Endothelial cell of umbilical vein (primary cell): ENCODE measurements around the gene TBX21.

Experiments
- CTCF ChIP-seq, 2 donors: IDR thresholded peaks; 1 replicate in 1 of 2; 2 replicates in 1 of 2; pipeline ENCODE4 v1.5.1; 2011; ENCODE audit warnings: low read length in 2 of 2, mild to moderate bottlenecking in 2 of 2, moderate library complexity in 2 of 2, control low read depth in 1 of 2, inconsistent platforms in 1 of 2, low read depth in 1 of 2; ENCODE audit not compliant: insufficient read depth in 1 of 2; ENCODE audit errors: extremely low read depth in 1 of 2
- EZH2 ChIP-seq: IDR thresholded peaks from 2 replicates; pipeline ENCODE4 v1.6.1; 2012; ENCODE audit warnings: borderline replicate concordance, low read depth, mild to moderate bottlenecking, moderate library complexity, low read length, inconsistent platforms; ENCODE audit not compliant: severe bottlenecking
- MYC ChIP-seq: IDR thresholded peaks from one replicate; pipeline ENCODE4 v1.6.1; 2011; ENCODE audit warnings: mild to moderate bottlenecking, low read depth, low read length
- POLR2A ChIP-seq: IDR thresholded peaks from 2 replicates; pipeline ENCODE4 v1.6.1; 2012; ENCODE audit warnings: low read depth, mild to moderate bottlenecking, control low read depth, low read length

- no peak for TF ChIP-seq EZH2
- TF ChIP-seq CTCF (IDR thresholded peaks at IDR 0.05; ENCODE audit: extremely low read depth in 1 of 2, insufficient read depth in 1 of 2, low read depth in 1 of 2, low read length in 2 of 2): peak; percentile 35 to 61
- no peak for TF ChIP-seq POLR2A
- no peak for TF ChIP-seq MYC
These were observed 9.5 kb downstream of the TBX21 start for GRCh38 chr17:47742319-47743181.
